Neural progenitor cell (in vitro differentiated cells): ENCODE results near the gene CCDC106. TPM values are rescaled to one million over a fixed set of nuclear protein-coding genes. Genes with fewer than 3 reads are reported as not detected.

ENCODE experiments used
- DNase-seq: peaks from one replicate; pipeline ENCODE4 v3.0.0-alpha.2; 2016; ENCODE audit warnings: low spot score
- H2AFZ ChIP-seq: fragments of 200-600 bp; sonication (generic); replicated peaks from 2 replicates; pipeline ENCODE4 v1.6.1; 2016; ENCODE audit warnings: antibody characterized with exemption
- H3F3A ChIP-seq: fragments of 200-600 bp; sonication (generic); 2 replicates; pipeline ENCODE4 v1.6.1; 2016; ENCODE audit warnings: antibody characterized with exemption, low read depth
- H3K27ac ChIP-seq: fragments of 200-600 bp; sonication (generic); 2 replicates; pipeline ENCODE4 v1.5.1; 2016; ENCODE audit warnings: mild to moderate bottlenecking
- H3K27me3 ChIP-seq: fragments of 200-600 bp; sonication (generic); 2 replicates; pipeline ENCODE4 v1.6.1; 2016; ENCODE audit warnings: mild to moderate bottlenecking, moderate library complexity
- H3K36me3 ChIP-seq: fragments of 200-600 bp; sonication (generic); 2 replicates; pipeline ENCODE4 v1.5.1; 2016
- H3K4me1 ChIP-seq: fragments of 200-600 bp; sonication (generic); 2 replicates; pipeline ENCODE4 v1.6.1; 2016; ENCODE audit warnings: mixed run types
- H3K4me2 ChIP-seq: fragments of 200-600 bp; sonication (generic); 2 replicates; pipeline ENCODE4 v1.6.1; 2016
- H3K4me3 ChIP-seq: fragments of 200-600 bp; sonication (generic); 2 replicates; pipeline ENCODE4 v1.5.1; 2016
- H3K79me2 ChIP-seq: fragments of 200-600 bp; sonication (generic); 2 replicates; pipeline ENCODE4 v1.6.1; 2016; ENCODE audit warnings: low read depth
- H3K9ac ChIP-seq: fragments of 200-600 bp; sonication (generic); 2 replicates; pipeline ENCODE4 v1.6.1; 2016
- H3K9me3 ChIP-seq: fragments of 200-600 bp; sonication (generic); 2 replicates; pipeline ENCODE4 v1.5.1; 2016; ENCODE audit warnings: low read depth
- H4K20me1 ChIP-seq: fragments of 200-600 bp; sonication (generic); 2 replicates; pipeline ENCODE4 v1.6.1; 2016; ENCODE audit warnings: low read depth
- H3K27ac Mint-ChIP-seq: 3 replicates; pipeline ENCODE4 v1.8.0; 2021; ENCODE audit warnings: mixed read lengths
- H3K27me3 Mint-ChIP-seq: 2 replicates; pipeline ENCODE4 v1.8.0; 2022; ENCODE audit warnings: low read depth, mild to moderate bottlenecking, inconsistent platforms, moderate library complexity, mixed read lengths; ENCODE audit not compliant: insufficient read depth
- H3K36me3 Mint-ChIP-seq: 3 replicates; pipeline ENCODE4 v1.8.0; 2021; ENCODE audit warnings: mixed read lengths
- H3K4me1 Mint-ChIP-seq: 3 replicates; pipeline ENCODE4 v1.8.0; 2021; ENCODE audit warnings: mixed read lengths
- H3K4me3 Mint-ChIP-seq: 3 replicates; pipeline ENCODE4 v1.8.0; 2021; ENCODE audit warnings: mild to moderate bottlenecking, moderate library complexity, mixed read lengths
- H3K9me3 Mint-ChIP-seq: 3 replicates; pipeline ENCODE4 v1.8.0; 2020; ENCODE audit warnings: mixed read lengths
- CTCF ChIP-seq: fragments of 200-600 bp; sonication (generic); IDR thresholded peaks from 2 replicates; pipeline ENCODE4 v1.5.1; 2017; ENCODE audit warnings: antibody characterized with exemption, mild to moderate bottlenecking
- EZH2 ChIP-seq: fragments of 200-600 bp; sonication (generic); IDR thresholded peaks from 2 replicates; pipeline ENCODE4 v1.6.1; 2017; ENCODE audit warnings: antibody characterized with exemption, mild to moderate bottlenecking, moderate library complexity
- EZH2phosphoT487 ChIP-seq: fragments of 200-600 bp; sonication (generic); IDR thresholded peaks from 2 replicates; pipeline ENCODE4 v1.6.1; 2017; ENCODE audit warnings: antibody characterized with exemption
- total RNA-seq: library from RNA; depleted of rRNA; stranded (reverse); fragments of >200 nt; gene quantifications from 2 replicates; pipeline ENCODE4 v1.2.3, GENCODE V29; 2015; ENCODE audit warnings: low replicate concordance

CCDC106 gene
- total RNA-seq, 1 donor from 2014 or later = 7.6 TPM

GRCh38 chr19:55666343-55667005, 18.5 kb downstream of the CCDC106 start:
- Mint-ChIP-seq H3K27me3 (peaks cover 8% of the 10 kb centered on the region), H3K27ac (no peak overlapping the region), H3K36me3 (peaks cover 32% of the 10 kb centered on the region), H3K9me3 (no peaks in the 10 kb centered on the region), H3K4me3 (no peak overlapping the region), H3K4me1 (peaks cover 7% of the 10 kb centered on the region)
- TF ChIP-seq EZH2phosphoT487 (no peak), EZH2 (no peak), CTCF (no peak)
- Histone ChIP-seq H3K79me2 (peaks cover 91% of the 10 kb centered on the region), H3K4me3 (no peak overlapping the region), H4K20me1 (peaks cover 90% of the 10 kb centered on the region), H3K9me3 (no peaks in the 10 kb centered on the region), H3K36me3 (no peaks in the 10 kb centered on the region), H3K27ac (no peak overlapping the region), H2AFZ (no peak overlapping the region), H3K9ac (no peak overlapping the region), H3K27me3 (no peaks in the 10 kb centered on the region), H3K4me2 (no peak overlapping the region), H3F3A (peaks cover 18% of the 10 kb centered on the region), H3K4me1 (no peaks in the 10 kb centered on the region)
- no peak for DNase-seq

- Histone ChIP-seq H3K79me2 (peaks cover 91% of the 10 kb centered on the region), H3K36me3 (no peaks in the 10 kb centered on the region), H4K20me1 (peaks cover 90% of the 10 kb centered on the region), H3F3A (peaks cover 19% of the 10 kb centered on the region), H3K27ac (no peak overlapping the region), H3K9ac (no peak overlapping the region), H3K4me3 (no peak overlapping the region), H3K4me1 (no peaks in the 10 kb centered on the region), H3K9me3 (no peaks in the 10 kb centered on the region), H3K27me3 (no peaks in the 10 kb centered on the region), H2AFZ (no peak overlapping the region), H3K4me2 (no peak overlapping the region)
- Mint-ChIP-seq H3K4me3 (no peak overlapping the region), H3K4me1 (peaks cover 9% of the 10 kb centered on the region), H3K27ac (no peak overlapping the region), H3K36me3 (peaks cover 27% of the 10 kb centered on the region), H3K27me3 (peaks cover 8% of the 10 kb centered on the region), H3K9me3 (no peaks in the 10 kb centered on the region)
- TF ChIP-seq EZH2 (no peak), CTCF (no peak), EZH2phosphoT487 (no peak)
- no peak for DNase-seq
Measured at GRCh38 chr19:55667006-55667381, 19.0 kb downstream of the CCDC106 start.

GRCh38 chr19:55667511-55667910, 19.5 kb downstream of the CCDC106 start:
- Histone ChIP-seq H3K4me2 (no peak overlapping the region), H3K27me3 (no peaks in the 10 kb centered on the region), H3K9ac (no peak overlapping the region), H3K4me3 (no peak overlapping the region), H2AFZ (no peak overlapping the region), H3F3A (peaks cover 24% of the 10 kb centered on the region), H3K27ac (no peak overlapping the region), H4K20me1 (peaks cover 94% of the 10 kb centered on the region), H3K79me2 (peaks cover 91% of the 10 kb centered on the region), H3K4me1 (no peaks in the 10 kb centered on the region), H3K9me3 (no peaks in the 10 kb centered on the region), H3K36me3 (no peaks in the 10 kb centered on the region)
- Mint-ChIP-seq H3K27ac (no peak overlapping the region), H3K4me1 (peaks cover 12% of the 10 kb centered on the region), H3K36me3 (peaks cover 29% of the 10 kb centered on the region), H3K9me3 (no peaks in the 10 kb centered on the region), H3K4me3 (no peak overlapping the region), H3K27me3 (peaks cover 8% of the 10 kb centered on the region)
- TF ChIP-seq CTCF (no peak), EZH2 (no peak)
- no peak for DNase-seq
